ENCODE results near the gene ITIH5.
A peak's percentile ranks its signal among the peaks of the same experiment; 100 is the strongest.

Gene ITIH5

DNA sequence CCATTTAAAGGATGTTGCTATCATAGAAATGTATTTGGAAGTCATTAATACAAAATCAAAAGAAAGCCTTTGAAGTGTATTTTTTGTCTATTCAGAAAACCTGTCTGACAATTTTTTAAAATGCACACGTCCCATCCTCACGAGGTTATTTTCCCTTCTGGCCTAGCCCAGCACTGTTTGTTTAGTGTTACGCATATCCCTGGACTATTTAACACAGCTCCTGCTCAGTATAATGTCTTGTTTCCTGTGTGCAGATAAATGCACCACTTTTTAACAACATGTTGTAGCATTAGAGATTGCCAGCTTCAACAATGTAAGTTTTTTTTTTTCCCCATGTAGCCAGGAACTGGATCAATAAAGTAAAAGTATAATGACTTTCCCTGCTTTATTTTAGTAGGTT, 153.3 kb downstream of the ITIH5 start:
- no peak for DNase-seq

DNA sequence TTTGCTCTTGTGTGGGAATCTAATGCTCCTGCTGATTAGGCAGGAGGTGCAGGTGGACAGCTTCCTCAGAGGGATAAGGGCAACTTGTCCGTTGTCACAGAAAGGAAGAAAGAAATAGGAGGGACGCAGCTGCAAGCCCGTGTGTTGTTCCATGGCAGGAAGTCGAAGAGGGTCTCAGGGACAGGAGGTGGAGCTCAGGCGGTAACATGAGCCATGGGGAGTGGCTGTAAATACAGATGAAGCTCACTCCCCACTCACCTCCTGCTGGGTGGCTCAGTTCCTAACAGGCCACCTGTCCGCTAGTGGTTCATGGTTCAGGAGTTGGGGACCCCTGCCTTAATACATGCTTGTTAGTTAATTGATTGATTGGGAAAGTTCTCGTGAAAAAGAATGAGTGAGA, 154.3 kb downstream of the ITIH5 start:
- peak in 1 of 2 experiments; percentile 32 for DNase-seq

DNA sequence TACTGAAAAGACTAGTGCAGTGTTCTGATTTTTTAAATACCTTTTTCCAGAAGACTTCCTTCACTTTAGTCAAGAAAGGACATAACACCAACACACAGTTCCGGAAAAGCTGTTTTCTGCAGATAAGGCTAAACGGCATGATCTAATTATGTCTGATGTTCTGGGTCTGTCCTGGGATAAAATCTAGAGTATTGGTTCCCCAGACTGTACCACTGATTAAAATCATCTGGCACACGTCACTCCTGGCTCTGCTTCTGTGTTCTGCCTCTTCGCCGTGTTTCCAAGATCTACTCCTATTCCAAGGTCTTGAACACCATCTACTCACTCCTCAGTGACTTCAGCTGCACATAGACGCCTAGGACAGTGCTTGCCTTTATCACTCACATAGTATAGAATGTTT, 155.2 kb downstream of the ITIH5 start:
- no peak for DNase-seq

Measured in activated T-cell treated with anti-CD3 and anti-CD28 coated beads, Interleukin-2, amount 50 U/mL, for 48 hours (primary cell).